Glomerular visceral epithelial cell (primary cell): ENCODE results near the gene PCGF1.

Experiments used
- DNase-seq: peaks from one replicate; pipeline ENCODE4 v3.0.0-alpha.2; 2016; ENCODE audit errors: extremely low spot score

The PCGF1 gene

DNA sequence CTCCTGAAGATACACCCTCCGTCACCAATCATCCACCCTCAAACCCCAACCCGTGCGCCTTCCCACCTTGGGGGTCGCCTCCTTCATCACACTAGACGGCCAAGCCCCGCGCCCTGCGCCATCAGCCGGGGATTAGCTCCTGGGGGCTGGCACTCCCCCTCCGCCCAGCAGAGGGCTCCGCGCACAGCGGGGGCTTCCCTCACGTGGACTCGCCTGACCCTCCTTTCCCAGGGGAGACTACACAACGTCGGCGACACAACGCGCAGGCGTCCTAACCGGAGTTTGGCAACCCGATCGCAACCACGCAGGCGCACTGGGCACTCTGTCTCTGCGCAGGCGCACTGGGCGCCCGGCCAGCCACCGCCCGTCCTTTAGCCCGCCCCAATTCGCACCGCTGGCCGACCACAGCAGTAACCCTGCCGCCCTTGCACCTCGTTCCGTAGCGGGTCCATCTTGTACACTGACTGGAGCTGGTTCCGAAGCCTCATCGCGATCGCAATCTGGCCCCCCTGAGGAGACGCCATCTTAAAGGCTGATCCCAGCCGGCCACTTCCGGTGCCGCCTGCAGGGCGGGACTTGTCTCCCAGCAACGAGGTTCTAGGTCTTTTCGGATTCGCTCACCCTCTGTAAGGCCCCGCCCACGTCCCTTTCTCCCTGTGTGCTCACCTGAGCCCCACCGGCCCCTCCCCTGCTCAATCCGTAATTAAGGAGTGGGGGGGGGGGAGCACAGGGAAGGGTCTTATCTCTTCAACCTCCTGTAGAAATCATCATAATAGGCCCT lies at the start of gene PCGF1:
Gene PCGF1 (minus strand): TSS at position 551 of the 781 bp plus-strand sequence. CDS start 27 bp downstream, at position 524.
- peak; percentile 96 for DNase-seq

DNA sequence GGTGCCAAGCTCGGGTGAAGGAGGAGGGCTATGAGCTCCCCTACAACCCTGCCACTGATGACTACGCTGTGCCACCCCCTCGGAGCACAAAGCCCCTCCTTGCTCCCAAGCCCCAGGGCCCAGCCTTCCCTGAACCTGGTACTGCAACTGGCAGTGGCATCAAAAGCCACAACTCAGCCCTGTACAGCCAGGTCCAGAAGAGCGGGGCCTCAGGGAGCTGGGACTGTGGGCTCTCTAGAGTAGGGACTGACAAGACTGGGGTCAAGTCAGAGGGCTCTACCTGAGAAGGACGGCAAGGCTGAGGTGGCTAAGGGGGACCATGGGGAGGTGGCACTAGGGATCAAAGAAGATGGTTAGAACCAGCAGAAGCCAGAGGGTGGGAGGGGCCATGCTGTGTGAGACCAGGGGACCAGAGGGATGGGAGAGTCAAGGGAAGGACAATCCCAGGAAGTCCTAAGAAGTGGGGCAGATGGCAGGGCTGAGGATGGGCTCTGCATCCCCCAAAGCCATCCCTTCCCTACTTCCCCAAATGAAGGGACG lies 49.4 kb upstream of the PCGF1 start:
- no peak for DNase-seq

DNA sequence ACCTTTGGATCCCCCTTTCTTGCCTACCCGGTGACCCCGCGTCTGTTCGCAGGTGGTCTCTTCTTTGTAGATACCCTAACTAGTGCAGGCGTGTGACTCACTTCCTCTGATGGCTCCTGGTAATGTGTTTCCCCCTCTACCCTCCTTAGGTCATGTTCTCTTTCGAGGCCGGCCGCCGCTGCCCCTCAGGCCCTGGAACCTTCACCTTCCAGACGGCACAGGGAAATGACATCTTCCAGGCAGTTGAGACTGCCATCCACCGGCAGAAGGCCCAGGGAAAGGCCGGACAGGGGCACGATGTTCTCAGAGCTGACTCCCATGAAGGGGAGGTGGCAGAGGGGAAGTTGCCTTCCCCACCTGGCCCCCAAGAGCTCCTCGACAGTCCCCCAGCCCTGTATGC lies 48.7 kb upstream of the PCGF1 start:
- no peak for DNase-seq

DNA sequence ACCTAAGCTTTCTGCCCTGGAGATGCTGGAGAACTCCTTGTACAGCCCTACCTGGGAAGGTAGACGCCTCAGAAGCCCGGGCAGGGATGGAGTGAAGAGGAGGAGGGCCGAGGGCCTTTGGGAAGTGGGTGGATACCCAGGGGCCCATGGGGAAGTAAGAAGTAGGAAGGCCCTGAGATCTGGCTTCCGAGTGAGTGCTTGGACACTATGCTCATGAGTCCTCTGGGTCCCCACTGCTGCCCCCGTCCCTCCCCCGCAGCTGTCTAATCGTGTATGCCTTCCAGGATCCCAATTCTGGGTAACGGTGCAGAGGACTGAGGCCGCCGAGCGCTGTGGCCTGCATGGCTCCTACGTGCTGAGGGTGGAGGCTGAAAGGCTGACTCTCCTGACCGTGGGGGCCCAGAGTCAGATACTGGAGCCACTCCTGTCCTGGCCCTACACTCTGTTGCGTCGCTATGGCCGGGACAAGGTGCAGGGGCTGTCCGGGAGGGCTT lies 48.2 kb upstream of the PCGF1 start:
- DNase-seq = no peak

DNA sequence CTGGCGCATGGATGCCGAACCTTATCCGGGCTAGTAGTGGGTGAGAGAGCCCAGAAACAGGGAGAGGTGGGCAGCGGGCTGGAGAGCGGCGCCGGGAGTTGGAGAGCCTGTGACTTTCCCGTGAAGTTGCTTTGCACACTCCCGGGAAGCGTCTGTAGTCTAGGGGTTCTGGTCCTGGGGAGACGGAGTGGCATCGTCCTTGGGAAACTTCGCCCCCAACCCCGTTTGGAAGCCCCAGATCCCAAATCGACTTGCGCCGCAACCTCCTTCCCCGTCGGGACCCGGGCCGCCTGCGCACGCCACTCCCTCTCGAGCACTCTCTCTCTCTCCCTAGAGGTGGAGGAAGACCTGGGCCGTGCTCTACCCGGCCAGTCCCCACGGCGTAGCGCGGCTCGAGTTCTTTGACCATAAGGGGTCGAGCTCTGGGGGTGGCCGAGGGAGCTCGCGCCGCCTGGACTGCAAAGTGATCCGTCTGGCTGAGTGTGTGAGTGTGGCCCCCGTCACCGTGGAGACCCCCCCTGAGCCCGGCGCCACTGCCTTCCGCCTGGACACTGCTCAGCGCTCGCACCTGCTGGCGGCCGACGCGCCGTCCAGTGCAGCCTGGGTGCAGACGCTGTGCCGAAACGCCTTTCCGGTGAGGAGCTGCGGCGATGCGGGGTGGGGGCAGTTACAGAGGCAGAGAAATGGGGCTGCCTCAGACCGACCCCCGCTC lies 47.5 kb upstream of the PCGF1 start:
- DNase-seq = peak; percentile 47

DNA sequence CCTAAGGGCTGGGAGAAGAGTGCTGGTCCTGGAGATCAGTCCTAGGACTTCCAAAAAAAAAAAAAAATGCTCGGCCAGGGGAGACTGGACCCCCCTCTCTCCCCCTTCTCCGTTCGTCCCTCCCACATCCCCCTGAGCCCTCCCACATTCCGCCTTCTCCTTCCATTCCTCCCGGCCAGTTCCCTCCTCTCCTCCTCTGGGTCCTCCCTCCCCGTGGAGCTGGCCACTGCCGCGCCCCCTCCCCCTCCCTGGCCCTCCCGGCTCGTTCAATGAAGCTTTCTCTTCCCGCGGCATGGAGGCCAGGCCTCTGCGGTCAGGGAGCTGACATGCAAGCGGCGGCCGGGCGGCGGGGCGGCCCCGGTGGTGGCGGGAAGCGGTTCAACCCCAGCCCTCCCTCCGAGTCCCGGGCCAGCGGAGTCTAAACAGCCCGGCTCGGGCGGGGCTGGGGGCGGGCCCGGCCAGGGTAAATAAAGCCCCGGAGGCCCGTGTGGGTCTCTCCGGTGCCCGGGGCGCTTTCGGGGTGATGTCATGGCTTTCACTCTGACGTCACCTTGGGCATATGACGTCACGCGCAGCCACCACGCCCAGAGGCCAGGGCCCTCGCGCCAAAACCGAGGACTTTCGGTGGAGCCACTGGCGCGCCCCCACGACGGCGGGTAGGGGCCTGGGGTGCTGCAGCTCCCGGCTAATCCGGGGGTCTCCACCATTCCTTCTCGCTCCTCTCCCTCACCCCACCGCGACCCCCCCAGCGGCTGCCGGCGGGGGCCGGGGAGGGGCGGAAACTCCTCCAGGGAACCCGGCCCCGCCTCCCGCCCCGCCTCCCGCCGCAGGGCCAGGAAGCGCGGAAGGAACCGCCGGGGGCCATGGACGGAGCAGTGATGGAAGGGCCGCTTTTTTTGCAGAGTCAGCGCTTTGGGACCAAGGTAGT lies 46.7 kb upstream of the PCGF1 start, which contains the start of the genes DOK1 and LOXL3:
Gene DOK1 (plus strand): TSS at position 829 of the 928 bp plus-strand sequence. CDS start 35 bp downstream, at position 864.
Gene LOXL3 (minus strand): TSS at position 51 of the 928 bp plus-strand sequence. CDS start 1,308 bp downstream, outside the sequence.
- peak; percentile 89 for DNase-seq

DNA sequence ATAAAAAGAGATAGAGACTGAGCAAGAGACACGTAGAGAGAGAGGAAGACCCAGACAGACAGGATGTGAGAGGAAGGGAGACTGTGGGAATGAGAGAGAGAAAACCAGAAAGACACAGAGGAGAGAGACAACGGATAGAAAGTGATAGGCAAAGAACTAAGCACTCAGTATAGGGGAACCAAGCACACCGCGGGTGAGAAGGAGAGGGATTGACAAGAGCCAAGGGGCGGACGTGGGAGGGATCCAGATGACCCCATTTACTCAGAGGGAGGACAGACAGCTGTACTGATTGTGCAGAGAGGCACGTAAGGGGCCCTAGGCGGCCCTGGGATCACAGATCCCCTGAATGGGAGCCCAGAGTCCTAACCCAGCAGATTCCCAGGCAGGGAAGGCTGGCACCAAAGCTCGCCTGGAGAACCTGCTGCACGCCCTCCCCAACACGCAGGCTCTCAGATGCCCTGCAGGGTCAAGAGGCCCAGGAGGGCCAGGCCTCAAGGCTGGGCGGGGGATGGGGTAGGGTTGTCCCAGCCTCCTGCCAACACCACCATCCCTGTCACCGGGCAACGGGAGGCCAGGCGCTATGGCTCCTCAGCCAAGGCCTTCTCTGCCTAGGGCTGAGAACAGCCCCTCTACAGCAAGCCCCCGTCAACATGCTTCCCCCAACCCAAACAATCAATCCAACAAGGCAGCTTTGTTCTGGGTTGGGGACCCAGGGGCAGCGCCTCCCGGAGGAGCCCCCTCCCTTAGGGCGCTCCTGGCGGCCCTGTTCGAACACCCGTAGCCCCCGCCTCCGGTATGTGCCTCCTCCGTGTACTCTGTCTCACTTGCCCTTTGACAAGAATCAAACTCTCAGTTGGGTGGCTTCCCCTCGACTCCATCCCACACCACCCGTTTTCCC lies 45.7 kb upstream of the PCGF1 start:
- DNase-seq = no peak

DNA sequence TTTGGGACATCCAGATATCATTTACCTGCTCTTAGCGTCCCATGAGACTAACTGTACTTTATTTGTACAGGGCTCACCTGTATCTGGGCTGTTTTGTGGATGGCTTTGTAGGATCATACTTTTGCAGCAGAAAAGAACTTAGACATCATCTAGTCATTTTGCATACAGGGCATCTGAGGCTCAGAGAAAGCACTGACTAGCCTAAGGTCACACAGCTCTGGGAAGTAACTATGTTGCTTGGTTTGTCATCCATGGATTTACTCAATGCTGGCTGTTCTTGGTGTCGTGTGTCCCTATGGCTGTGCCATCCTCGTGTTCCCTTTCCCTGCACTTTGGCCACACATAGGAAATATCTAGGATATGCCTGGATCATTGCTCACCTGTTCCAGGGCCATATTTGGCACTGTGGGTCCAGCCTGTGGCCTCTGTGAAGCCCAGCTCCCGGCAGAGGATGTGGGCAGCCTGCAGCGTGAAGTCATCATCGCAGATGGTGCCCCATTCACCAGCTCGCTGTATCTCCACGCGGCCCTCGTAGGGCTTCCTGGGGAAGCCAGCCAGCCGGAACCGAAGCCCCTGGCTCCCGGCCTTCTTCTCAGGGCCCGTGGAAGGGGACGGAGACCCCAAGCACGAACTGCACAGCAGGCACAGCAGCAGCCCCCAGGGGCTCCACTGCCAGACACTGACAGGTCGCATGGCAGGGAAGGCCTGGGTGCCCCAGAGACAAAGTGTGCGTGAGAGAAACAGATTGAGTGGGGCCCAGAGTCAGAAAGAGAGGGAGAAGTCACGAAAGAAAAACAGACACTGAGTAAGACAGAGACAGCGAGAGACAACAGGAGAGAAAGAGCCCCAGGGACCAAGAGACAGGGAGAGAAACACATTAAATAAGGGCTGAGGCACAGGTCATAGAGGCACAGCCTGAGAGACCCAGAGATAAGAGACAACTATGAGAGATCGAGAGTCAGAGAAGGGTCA lies 44.7 kb upstream of the PCGF1 start:
- DNase-seq = no peak

DNA sequence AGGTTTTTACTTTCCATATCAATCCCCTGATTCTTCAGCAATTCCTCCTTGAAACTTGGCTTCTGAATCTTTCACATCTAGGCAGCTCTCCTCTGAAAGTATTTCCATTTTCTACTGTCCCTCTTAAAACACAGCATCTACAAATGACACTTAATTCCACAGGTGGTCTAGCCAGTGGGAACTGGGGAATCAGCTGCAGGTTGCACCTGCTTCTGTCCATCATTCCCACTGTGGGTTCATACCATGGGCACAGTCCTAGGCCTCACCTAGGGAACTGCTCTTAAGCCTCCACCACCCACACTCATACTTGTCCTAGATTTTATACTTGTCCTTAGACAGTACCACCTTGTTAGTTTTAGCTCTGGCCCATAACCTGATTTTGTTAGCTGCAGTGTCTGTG lies 44.0 kb upstream of the PCGF1 start:
- DNase-seq = no peak

DNA sequence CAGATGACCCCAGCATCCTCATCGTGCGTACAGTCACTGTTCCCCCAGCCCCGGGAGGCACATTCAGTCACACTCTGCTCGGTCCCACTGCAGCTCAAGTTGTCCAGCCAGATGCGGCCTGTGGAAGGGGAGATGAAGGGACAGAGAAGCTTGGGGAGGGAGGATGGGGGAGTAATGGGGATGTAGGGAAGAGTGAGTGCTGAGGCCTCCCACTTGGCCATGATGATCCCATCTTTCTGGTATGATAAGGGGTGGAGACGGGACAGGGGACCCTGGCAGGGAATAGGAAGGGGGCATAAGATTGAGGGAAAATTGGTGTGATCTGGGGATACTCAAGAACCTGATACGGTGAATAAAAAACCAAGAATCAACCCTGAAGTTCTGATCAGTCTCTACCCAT lies 42.7 kb upstream of the PCGF1 start:
- no peak for DNase-seq

DNA sequence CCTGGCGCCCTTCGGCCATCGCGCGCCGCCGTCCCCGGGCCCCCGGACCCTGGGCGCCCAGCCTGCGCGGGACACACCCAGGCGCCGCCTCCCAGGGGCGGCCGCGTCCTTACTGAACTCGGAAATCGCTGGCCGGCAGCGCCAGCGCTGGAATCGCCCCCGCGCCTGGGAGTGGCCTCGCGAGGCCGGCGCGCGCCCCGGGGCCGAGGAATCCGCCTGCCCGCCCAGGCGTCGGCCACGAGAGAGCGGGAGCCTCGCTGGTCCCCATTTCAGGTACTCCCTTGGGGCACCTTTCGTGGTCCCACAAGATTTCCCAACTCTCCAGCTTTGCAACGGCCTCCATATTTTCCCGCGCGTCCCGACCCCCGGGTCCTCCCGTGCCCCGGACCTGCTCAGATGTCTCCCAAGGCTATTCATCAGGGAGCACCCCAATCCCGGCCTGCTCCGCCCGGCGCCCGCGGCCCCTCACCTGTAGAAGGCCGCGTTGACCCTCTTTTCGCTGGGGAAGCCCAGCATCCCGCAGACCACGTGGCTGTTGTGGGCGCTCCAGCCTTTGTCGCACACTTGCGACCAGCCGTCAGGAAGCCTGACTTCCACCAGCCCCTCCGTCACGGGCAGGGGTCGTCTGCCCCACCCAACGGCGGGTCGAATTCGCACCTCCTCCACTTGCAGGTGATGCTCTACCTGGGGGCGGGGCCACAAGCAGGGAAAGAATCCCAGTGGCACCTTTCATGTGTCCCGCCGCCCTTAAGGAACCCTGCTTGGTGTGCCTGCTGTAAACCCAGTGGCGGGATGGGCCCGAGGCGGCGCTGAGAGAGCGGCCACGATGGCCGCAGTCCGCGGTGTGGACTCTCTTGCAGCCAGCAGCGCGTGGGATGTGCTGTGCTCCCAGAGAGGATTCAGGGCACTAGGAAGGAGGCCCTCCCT lies 41.7 kb upstream of the PCGF1 start:
- DNase-seq = peak; percentile 64

DNA sequence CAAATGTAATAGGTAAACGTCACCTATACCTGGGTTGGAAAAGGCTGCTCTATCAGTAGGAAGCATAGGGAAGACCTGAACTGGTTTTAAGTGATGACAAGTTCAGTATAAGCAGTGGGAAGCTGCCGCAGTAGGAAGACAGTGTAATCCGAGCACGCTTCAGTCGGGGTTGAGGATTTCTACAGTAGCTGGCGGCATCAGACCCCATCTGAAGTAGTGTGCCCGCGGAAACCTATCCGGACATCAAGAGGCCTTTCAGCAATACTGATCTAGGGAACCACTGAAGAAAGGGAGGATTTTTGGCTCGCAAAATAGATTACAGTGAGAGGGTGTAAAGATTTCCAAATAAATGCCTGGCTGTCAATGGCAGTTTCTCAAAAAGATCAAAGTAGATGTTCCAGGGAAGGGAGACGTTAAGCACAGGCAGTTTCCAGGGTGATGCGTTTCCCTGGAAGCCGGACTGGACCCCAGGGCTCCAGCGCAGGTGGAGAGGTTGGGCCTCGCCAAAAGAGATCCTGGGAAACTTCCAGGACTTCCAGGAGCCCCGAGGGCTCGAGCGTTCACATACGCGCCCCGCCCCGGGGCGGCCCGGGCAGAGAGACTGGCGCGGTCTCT lies 40.9 kb upstream of the PCGF1 start:
- DNase-seq = no peak

DNA sequence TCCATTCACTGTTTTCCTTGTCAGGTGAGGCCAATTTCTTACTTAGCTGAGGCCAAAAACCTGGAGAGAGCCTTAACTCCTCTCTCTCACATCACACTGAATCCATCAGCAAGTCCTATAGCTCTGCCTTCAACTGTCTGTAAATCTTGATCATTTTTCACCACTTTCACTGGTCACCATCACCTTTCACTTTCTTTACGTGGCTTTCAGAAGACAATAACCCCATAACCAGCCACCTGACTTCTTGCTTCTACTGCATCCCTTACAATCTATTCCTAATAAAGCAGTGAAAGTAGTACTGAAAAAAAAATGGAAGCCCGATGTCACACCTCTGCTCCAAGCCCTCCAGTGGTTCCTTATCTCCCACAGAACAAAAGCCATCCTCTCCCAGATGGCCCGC lies 38.5 kb upstream of the PCGF1 start:
- DNase-seq = no peak

DNA sequence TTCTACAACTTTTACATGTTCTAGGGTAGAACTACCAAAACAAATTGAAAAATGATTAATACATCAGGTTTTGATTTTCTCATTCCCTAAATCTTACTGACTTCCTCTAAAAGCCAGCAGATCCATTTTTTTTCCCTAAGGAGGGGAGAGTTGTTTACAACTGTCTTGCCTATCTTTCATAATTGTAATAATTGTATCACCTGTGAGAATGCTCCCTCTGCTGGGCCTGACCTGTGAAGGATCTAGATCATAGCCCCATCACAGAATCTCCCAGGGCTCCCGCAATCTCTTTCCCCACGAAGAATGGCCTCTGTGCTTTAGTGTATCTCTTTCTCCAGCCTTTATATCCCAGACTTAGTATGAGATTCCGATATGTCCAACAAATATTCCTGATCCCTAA lies 37.1 kb upstream of the PCGF1 start:
- DNase-seq = no peak

DNA sequence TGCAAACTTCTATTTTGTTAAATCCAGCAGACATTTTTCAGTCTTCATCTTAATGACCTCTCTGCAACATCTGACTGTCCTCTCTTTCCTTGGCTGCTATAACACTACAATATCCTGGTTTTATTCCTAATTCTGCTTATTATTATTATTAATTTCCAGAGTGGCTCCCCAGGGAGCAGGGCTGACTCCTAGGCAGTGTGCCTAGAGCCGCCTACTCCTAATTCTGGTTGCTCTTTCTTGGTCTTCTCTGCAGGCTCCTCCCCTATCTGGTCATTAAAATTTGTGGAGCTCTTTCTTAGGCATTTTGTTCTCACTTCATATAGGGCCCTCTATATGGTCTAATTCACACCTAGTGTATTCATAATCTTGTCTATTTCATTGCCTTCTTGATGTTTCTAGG lies 35.5 kb upstream of the PCGF1 start:
- DNase-seq = no peak

DNA sequence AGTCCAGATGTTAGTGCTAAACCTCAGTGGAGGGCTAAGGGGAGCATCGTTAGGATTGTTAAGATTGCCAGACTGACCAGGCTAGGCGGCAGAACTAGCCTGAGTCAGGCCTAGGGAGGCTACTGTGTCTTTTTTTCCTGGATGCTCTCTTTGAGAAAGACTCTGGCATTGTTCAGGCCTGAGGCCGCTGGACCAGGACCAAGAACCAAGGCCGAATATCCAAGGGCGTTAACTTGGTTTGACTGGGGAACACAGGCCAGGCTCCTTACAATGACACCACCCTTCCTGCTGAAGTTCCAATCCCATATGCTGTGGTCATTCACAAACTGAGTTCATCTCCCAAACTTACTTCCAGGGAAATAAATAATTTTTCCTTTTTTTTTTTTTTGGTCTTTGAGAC lies 32.8 kb upstream of the PCGF1 start:
- no peak for DNase-seq

DNA sequence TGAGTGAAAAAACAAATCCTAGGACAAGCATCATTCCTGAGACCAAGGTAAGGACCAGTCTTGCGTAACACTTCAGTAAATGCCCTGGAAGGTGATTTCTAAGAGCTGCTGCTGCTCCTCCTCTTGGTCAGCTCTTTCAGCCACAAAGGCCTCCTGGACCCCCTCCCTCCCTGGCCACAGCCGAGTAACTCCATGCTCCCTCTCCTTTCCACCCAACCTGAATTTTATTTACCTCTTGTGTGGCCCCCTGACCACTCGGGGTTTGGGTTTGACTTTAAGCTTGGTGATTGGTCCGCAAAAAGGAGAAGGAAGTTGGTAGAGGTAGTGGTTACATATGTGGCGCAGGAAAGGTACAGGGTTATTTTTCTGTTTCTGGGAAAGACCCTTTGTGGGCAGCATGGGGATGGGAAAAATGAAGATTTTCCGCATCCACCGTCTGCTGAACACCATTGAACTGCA lies 31.4 kb upstream of the PCGF1 start:
- no peak for DNase-seq

DNA sequence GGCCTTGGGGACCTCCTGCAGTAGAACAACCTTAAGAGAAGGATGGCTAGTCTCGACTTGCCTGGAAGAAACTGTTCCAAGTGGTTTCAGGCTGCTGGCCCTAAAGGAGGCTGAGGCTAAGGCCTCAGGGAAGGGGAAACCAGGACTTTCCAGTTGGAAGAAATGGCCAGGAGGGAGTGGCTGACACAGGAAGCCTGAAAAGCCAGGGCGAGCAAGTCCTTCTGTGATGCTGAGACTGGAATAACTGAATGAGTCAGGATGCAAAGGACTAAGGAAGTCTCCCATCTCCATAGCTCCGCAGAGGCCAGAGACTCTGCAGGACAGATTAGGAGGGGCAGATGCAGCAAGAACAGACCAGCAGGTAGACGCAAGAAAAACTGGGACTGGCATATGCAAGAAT lies 29.6 kb upstream of the PCGF1 start:
- no peak for DNase-seq
